Measurements from ENCODE around the gene MED23.

Gene MED23

GRCh38 chr6:131627724-131628682 is at the start of gene MED23:
Gene MED23 (minus strand): TSS chr6:131628242. CDS start chr6:131628049, 193 bp downstream.
- DNase-seq, result peak; percentile 91

GRCh38 chr6:131673184-131673583 is 45.1 kb upstream of the MED23 start:
- no peak for DNase-seq

- no peak for DNase-seq
Observed at GRCh38 chr6:131669891-131670290, 41.8 kb upstream of the MED23 start.

GRCh38 chr6:131663578-131664165 is 35.6 kb upstream of the MED23 start:
- DNase-seq, result no peak

- DNase-seq, result no peak
Observed at GRCh38 chr6:131660195-131660594, 32.2 kb upstream of the MED23 start.

- no peak for DNase-seq
Observed at GRCh38 chr6:131658287-131658686, 30.2 kb upstream of the MED23 start.

GRCh38 chr6:131657630-131658111 is 29.6 kb upstream of the MED23 start:
- peak; percentile 76 for DNase-seq

- DNase-seq, result no peak
Observed at GRCh38 chr6:131657222-131657621, 29.2 kb upstream of the MED23 start.

GRCh38 chr6:131656667-131657066 is 28.6 kb upstream of the MED23 start:
- no peak for DNase-seq

GRCh38 chr6:131655951-131656350 is 27.9 kb upstream of the MED23 start:
- DNase-seq, result no peak

- no peak for DNase-seq
Observed at GRCh38 chr6:131655387-131655786, 27.3 kb upstream of the MED23 start.

GRCh38 chr6:131654326-131654725 is 26.3 kb upstream of the MED23 start:
- DNase-seq, result no peak

- DNase-seq, result peak; percentile 54
Observed at GRCh38 chr6:131652472-131652871, 24.4 kb upstream of the MED23 start.

GRCh38 chr6:131651782-131652181 is 23.7 kb upstream of the MED23 start:
- no peak for DNase-seq

- no peak for DNase-seq
Observed at GRCh38 chr6:131646249-131646670, 18.2 kb upstream of the MED23 start.

- DNase-seq, result no peak
Observed at GRCh38 chr6:131645846-131646245, 17.8 kb upstream of the MED23 start.

GRCh38 chr6:131644921-131645320 is 16.9 kb upstream of the MED23 start:
- DNase-seq, result no peak

GRCh38 chr6:131643855-131644460 is 15.9 kb upstream of the MED23 start:
- no peak for DNase-seq

- no peak for DNase-seq
Observed at GRCh38 chr6:131642987-131643611, 15.1 kb upstream of the MED23 start.

- no peak for DNase-seq
Observed at GRCh38 chr6:131642565-131642964, 14.5 kb upstream of the MED23 start.

- no peak for DNase-seq
Observed at GRCh38 chr6:131641554-131641953, 13.5 kb upstream of the MED23 start.

GRCh38 chr6:131640576-131640975 is 12.5 kb upstream of the MED23 start:
- DNase-seq, result no peak

GRCh38 chr6:131640100-131640499 is 12.1 kb upstream of the MED23 start:
- no peak for DNase-seq

Data from NCI-H226 (cell line).